ENCODE results near the gene BMPER.

Gene BMPER

GRCh38 chr7:33941418-33941817, 36.1 kb downstream of the BMPER start:
- no peaks in the 10 kb centered on the region for H3K27me3 ChIP-seq (ENCODE audit: control insufficient read depth, insufficient read depth, low read length)
- H3K4me1 ChIP-seq (ENCODE audit: control insufficient read depth, insufficient read depth, low read length) = no peaks in the 10 kb centered on the region
- H3K4me3 ChIP-seq (ENCODE audit: low read depth, low read length) = no peak overlapping the region
- no peaks in the 10 kb centered on the region for H3K9me3 ChIP-seq (ENCODE audit: control insufficient read depth, insufficient read depth, low read length)
- no peak overlapping the region for H3K9ac ChIP-seq (ENCODE audit: low read depth, low read length)
- no peak overlapping the region for H3K27ac ChIP-seq (ENCODE audit: low read depth, low read length)
- no peaks in the 10 kb centered on the region for H3K36me3 ChIP-seq (ENCODE audit: control insufficient read depth, insufficient read depth, low read length)

- H3K9me3 ChIP-seq (ENCODE audit: control insufficient read depth, insufficient read depth, low read length) = no peaks in the 10 kb centered on the region
- H3K36me3 ChIP-seq (ENCODE audit: control insufficient read depth, insufficient read depth, low read length) = no peaks in the 10 kb centered on the region
- H3K27me3 ChIP-seq (ENCODE audit: control insufficient read depth, insufficient read depth, low read length) = no peaks in the 10 kb centered on the region
- no peak overlapping the region for H3K4me3 ChIP-seq (ENCODE audit: low read depth, low read length)
- no peak overlapping the region for H3K9ac ChIP-seq (ENCODE audit: low read depth, low read length)
- no peaks in the 10 kb centered on the region for H3K4me1 ChIP-seq (ENCODE audit: control insufficient read depth, insufficient read depth, low read length)
- H3K27ac ChIP-seq (ENCODE audit: low read depth, low read length) = no peak overlapping the region
Measured at GRCh38 chr7:33946094-33946699, 40.9 kb downstream of the BMPER start.

GRCh38 chr7:33950047-33950714, 44.8 kb downstream of the BMPER start:
- Histone ChIP-seq H3K36me3 (ENCODE audit: control insufficient read depth, insufficient read depth, low read length) (no peaks in the 10 kb centered on the region), H3K4me1 (ENCODE audit: control insufficient read depth, insufficient read depth, low read length) (no peaks in the 10 kb centered on the region), H3K4me3 (ENCODE audit: low read depth, low read length) (no peak overlapping the region), H3K9me3 (ENCODE audit: control insufficient read depth, insufficient read depth, low read length) (no peaks in the 10 kb centered on the region), H3K27me3 (ENCODE audit: control insufficient read depth, insufficient read depth, low read length) (no peaks in the 10 kb centered on the region), H3K27ac (ENCODE audit: low read depth, low read length) (no peak overlapping the region), H3K9ac (ENCODE audit: low read depth, low read length) (no peak overlapping the region)

GRCh38 chr7:33952824-33953223, 47.5 kb downstream of the BMPER start:
- Histone ChIP-seq H3K9me3 (ENCODE audit: control insufficient read depth, insufficient read depth, low read length) (no peaks in the 10 kb centered on the region), H3K27ac (ENCODE audit: low read depth, low read length) (no peak overlapping the region), H3K9ac (ENCODE audit: low read depth, low read length) (no peak overlapping the region), H3K4me3 (ENCODE audit: low read depth, low read length) (no peak overlapping the region), H3K36me3 (ENCODE audit: control insufficient read depth, insufficient read depth, low read length) (no peaks in the 10 kb centered on the region), H3K4me1 (ENCODE audit: control insufficient read depth, insufficient read depth, low read length) (no peaks in the 10 kb centered on the region), H3K27me3 (ENCODE audit: control insufficient read depth, insufficient read depth, low read length) (no peaks in the 10 kb centered on the region)

GRCh38 chr7:33958104-33958503, 52.8 kb downstream of the BMPER start:
- H3K9ac ChIP-seq (ENCODE audit: low read depth, low read length) = no peak overlapping the region
- no peak overlapping the region for H3K27ac ChIP-seq (ENCODE audit: low read depth, low read length)
- no peaks in the 10 kb centered on the region for H3K4me1 ChIP-seq (ENCODE audit: control insufficient read depth, insufficient read depth, low read length)
- no peaks in the 10 kb centered on the region for H3K27me3 ChIP-seq (ENCODE audit: control insufficient read depth, insufficient read depth, low read length)
- no peaks in the 10 kb centered on the region for H3K36me3 ChIP-seq (ENCODE audit: control insufficient read depth, insufficient read depth, low read length)
- H3K4me3 ChIP-seq (ENCODE audit: low read depth, low read length) = no peak overlapping the region
- no peaks in the 10 kb centered on the region for H3K9me3 ChIP-seq (ENCODE audit: control insufficient read depth, insufficient read depth, low read length)

GRCh38 chr7:33959676-33960075, 54.3 kb downstream of the BMPER start:
- Histone ChIP-seq H3K36me3 (ENCODE audit: control insufficient read depth, insufficient read depth, low read length) (no peaks in the 10 kb centered on the region), H3K4me3 (ENCODE audit: low read depth, low read length) (no peak overlapping the region), H3K9me3 (ENCODE audit: control insufficient read depth, insufficient read depth, low read length) (no peaks in the 10 kb centered on the region), H3K27ac (ENCODE audit: low read depth, low read length) (no peak overlapping the region), H3K27me3 (ENCODE audit: control insufficient read depth, insufficient read depth, low read length) (no peaks in the 10 kb centered on the region), H3K4me1 (ENCODE audit: control insufficient read depth, insufficient read depth, low read length) (no peaks in the 10 kb centered on the region), H3K9ac (ENCODE audit: low read depth, low read length) (no peak overlapping the region)

GRCh38 chr7:33961948-33962347, 56.6 kb downstream of the BMPER start:
- H3K27me3 ChIP-seq (ENCODE audit: control insufficient read depth, insufficient read depth, low read length) = no peaks in the 10 kb centered on the region
- H3K9ac ChIP-seq (ENCODE audit: low read depth, low read length) = no peak overlapping the region
- H3K4me1 ChIP-seq (ENCODE audit: control insufficient read depth, insufficient read depth, low read length) = no peaks in the 10 kb centered on the region

GRCh38 chr7:33964417-33965182, 59.3 kb downstream of the BMPER start:
- Histone ChIP-seq H3K36me3 (ENCODE audit: control insufficient read depth, insufficient read depth, low read length) (no peaks in the 10 kb centered on the region), H3K27me3 (ENCODE audit: control insufficient read depth, insufficient read depth, low read length) (no peaks in the 10 kb centered on the region), H3K9me3 (ENCODE audit: control insufficient read depth, insufficient read depth, low read length) (no peaks in the 10 kb centered on the region), H3K9ac (ENCODE audit: low read depth, low read length) (no peak overlapping the region), H3K27ac (ENCODE audit: low read depth, low read length) (no peak overlapping the region), H3K4me3 (ENCODE audit: low read depth, low read length) (no peak overlapping the region), H3K4me1 (ENCODE audit: control insufficient read depth, insufficient read depth, low read length) (no peaks in the 10 kb centered on the region)

More at GRCh38 chr7:33961948-33962347, 56.6 kb downstream of the BMPER start:
- H3K4me3 ChIP-seq (ENCODE audit: low read depth, low read length) = no peak overlapping the region
- H3K27ac ChIP-seq (ENCODE audit: low read depth, low read length) = no peak overlapping the region
- H3K9me3 ChIP-seq (ENCODE audit: control insufficient read depth, insufficient read depth, low read length) = no peaks in the 10 kb centered on the region
- H3K36me3 ChIP-seq (ENCODE audit: control insufficient read depth, insufficient read depth, low read length) = no peaks in the 10 kb centered on the region

- no peak overlapping the region for H3K9ac ChIP-seq (ENCODE audit: low read depth, low read length)
- H3K36me3 ChIP-seq (ENCODE audit: control insufficient read depth, insufficient read depth, low read length) = no peaks in the 10 kb centered on the region
- H3K27me3 ChIP-seq (ENCODE audit: control insufficient read depth, insufficient read depth, low read length) = no peaks in the 10 kb centered on the region
- no peak overlapping the region for H3K27ac ChIP-seq (ENCODE audit: low read depth, low read length)
- no peaks in the 10 kb centered on the region for H3K9me3 ChIP-seq (ENCODE audit: control insufficient read depth, insufficient read depth, low read length)
- peaks cover 3% of the 10 kb centered on the region; the same call in 1 of the 2 replicates for H3K4me1 ChIP-seq (ENCODE audit: control insufficient read depth, insufficient read depth, low read length)
- no peak overlapping the region for H3K4me3 ChIP-seq (ENCODE audit: low read depth, low read length)
Measured at GRCh38 chr7:33965183-33965744, 59.9 kb downstream of the BMPER start.

GRCh38 chr7:33968591-33968990, 63.3 kb downstream of the BMPER start:
- Histone ChIP-seq H3K4me1 (ENCODE audit: control insufficient read depth, insufficient read depth, low read length) (peaks cover 12% of the 10 kb centered on the region; the same call in 1 of the 2 replicates), H3K27ac (ENCODE audit: low read depth, low read length) (no peak overlapping the region), H3K9me3 (ENCODE audit: control insufficient read depth, insufficient read depth, low read length) (no peaks in the 10 kb centered on the region), H3K36me3 (ENCODE audit: control insufficient read depth, insufficient read depth, low read length) (no peaks in the 10 kb centered on the region), H3K9ac (ENCODE audit: low read depth, low read length) (no peak overlapping the region), H3K4me3 (ENCODE audit: low read depth, low read length) (no peak overlapping the region), H3K27me3 (ENCODE audit: control insufficient read depth, insufficient read depth, low read length) (no peaks in the 10 kb centered on the region)

- H3K9me3 ChIP-seq (ENCODE audit: control insufficient read depth, insufficient read depth, low read length) = no peaks in the 10 kb centered on the region
- no peak overlapping the region for H3K27ac ChIP-seq (ENCODE audit: low read depth, low read length)
- H3K9ac ChIP-seq (ENCODE audit: low read depth, low read length) = no peak overlapping the region
- no peaks in the 10 kb centered on the region for H3K27me3 ChIP-seq (ENCODE audit: control insufficient read depth, insufficient read depth, low read length)
- peaks cover 12% of the 10 kb centered on the region; the same call in 1 of the 2 replicates for H3K4me1 ChIP-seq (ENCODE audit: control insufficient read depth, insufficient read depth, low read length)
- H3K4me3 ChIP-seq (ENCODE audit: low read depth, low read length) = no peak overlapping the region
- H3K36me3 ChIP-seq (ENCODE audit: control insufficient read depth, insufficient read depth, low read length) = no peaks in the 10 kb centered on the region
Measured at GRCh38 chr7:33970536-33970935, 65.2 kb downstream of the BMPER start.

Data from HUES48 (cell line).